Endothelial cell of umbilical vein (primary cell): Measurements from ENCODE around the gene GRAMD4. TPM values are rescaled to one million over a fixed set of nuclear protein-coding genes. Genes with fewer than 3 reads are reported as not detected.

Source experiments
- BruUV-seq: library from RNA; stranded (reverse); fragments of 400-500 nt; replicated peaks from 2 replicates; lab custom pipeline; 2021; lab: Mats Ljungman, UMichigan
- CTCF ChIA-PET: fragments of 300-600, 350-600 bp; sonication (Branson Sonifier 250); formaldehyde crosslinking; loops from one replicate; lab custom pipeline; 2021; ENCODE audit warnings: antibody characterized with exemption, inconsistent platforms; lab: Charles Lee
- POLR2A ChIA-PET: fragments of 300-600, 350-600 bp; sonication (Branson Sonifier 250); formaldehyde crosslinking; loops from one replicate; lab custom pipeline; 2021; ENCODE audit warnings: antibody characterized with exemption, inconsistent platforms; lab: Charles Lee
- DNase-seq: peaks from one replicate; pipeline ENCODE4 v3.0.0-alpha.2; 2011; ENCODE audit warnings: low read depth, low spot score
- FAIRE-seq: peaks from 2 replicates; lab custom pipeline; 2011; peaks lifted over from hg19 to GRCh38; lab: Jason Lieb, UNC
- H2AFZ ChIP-seq: 2 replicates; pipeline ENCODE4 v1.6.0; 2012; ENCODE audit warnings: low read depth, low read length, control low read depth, inconsistent platforms
- H3K27ac ChIP-seq: 2 replicates; pipeline ENCODE4 v1.5.1; 2011; ENCODE audit warnings: low read depth, mild to moderate bottlenecking, control low read depth, low read length, moderate library complexity; ENCODE audit not compliant: insufficient read depth
- H3K27me3 ChIP-seq, 2 experiments: 2 replicates each; pipeline versions ENCODE4 v1.6.0 to v1.6.1; 2011; ENCODE audit warnings: low read length in 2 of 2, mixed read lengths in 1 of 2; ENCODE audit not compliant: control insufficient read depth in 2 of 2, insufficient read depth in 2 of 2
- H3K36me3 ChIP-seq, 2 experiments: 2 replicates in 1 of 2; 3 replicates in 1 of 2; pipeline ENCODE4 v1.5.1; 2011; ENCODE audit warnings: low read length in 2 of 2, mild to moderate bottlenecking in 1 of 2, moderate library complexity in 1 of 2; ENCODE audit not compliant: control insufficient read depth in 2 of 2, insufficient read depth in 2 of 2; ENCODE audit errors: extremely low read depth in 1 of 2
- H3K4me1 ChIP-seq: 3 replicates; pipeline ENCODE4 v1.5.1; 2011; ENCODE audit warnings: mild to moderate bottlenecking, low read length; ENCODE audit not compliant: control insufficient read depth, insufficient read depth; ENCODE audit errors: extremely low read depth
- H3K4me2 ChIP-seq: 2 replicates; pipeline ENCODE4 v1.6.1; 2011; ENCODE audit warnings: low read length, control low read depth, mixed read lengths; ENCODE audit not compliant: insufficient read depth
- H3K4me3 ChIP-seq, 3 experiments: fragments of 200-600 bp in 1 of 3; sonication (generic), shearing (Covaris generic) in 1 of 3; replicated peaks in 1 of 3; 2 replicates each; pipeline ENCODE4 v1.5.1; 2011 to 2016; ENCODE audit warnings: control low read depth in 3 of 3, low read length in 3 of 3, mild to moderate bottlenecking in 2 of 3, inconsistent platforms in 1 of 3, low read depth in 1 of 3, moderate library complexity in 1 of 3; ENCODE audit not compliant: insufficient read depth in 1 of 3
- H3K79me2 ChIP-seq: 2 replicates; pipeline ENCODE4 v1.6.0; 2012; ENCODE audit warnings: low read length, inconsistent platforms; ENCODE audit not compliant: control insufficient read depth, insufficient read depth
- H3K9ac ChIP-seq: replicated peaks from 2 replicates; pipeline ENCODE3; 2011; ENCODE audit warnings: low read length, control low read depth; ENCODE audit not compliant: insufficient read depth; ENCODE audit errors: extremely low read depth
- H3K9me1 ChIP-seq: replicated peaks from 3 replicates; pipeline ENCODE4 v1.6.0; 2011; ENCODE audit warnings: mild to moderate bottlenecking, low read length; ENCODE audit not compliant: control insufficient read depth, insufficient read depth; ENCODE audit errors: extremely low read depth
- H3K9me3 ChIP-seq: replicated peaks from 2 replicates; pipeline ENCODE4 v1.5.1; 2012; ENCODE audit warnings: low read length, inconsistent platforms; ENCODE audit not compliant: control insufficient read depth, insufficient read depth
- H4K20me1 ChIP-seq: replicated peaks from 2 replicates; pipeline ENCODE3; 2011; ENCODE audit warnings: mild to moderate bottlenecking, low read length; ENCODE audit not compliant: control insufficient read depth, insufficient read depth; ENCODE audit errors: extremely low read depth
- EZH2 ChIP-seq: IDR thresholded peaks from 2 replicates; pipeline ENCODE4 v1.6.1; 2012; ENCODE audit warnings: borderline replicate concordance, low read depth, mild to moderate bottlenecking, moderate library complexity, low read length, inconsistent platforms; ENCODE audit not compliant: severe bottlenecking
- FOS ChIP-seq: IDR thresholded peaks from 2 replicates; pipeline ENCODE4 v1.6.1; 2011; ENCODE audit warnings: mild to moderate bottlenecking, low read length, moderate library complexity, borderline replicate concordance; ENCODE audit not compliant: insufficient read depth
- GATA2 ChIP-seq: IDR thresholded peaks from 2 replicates; pipeline ENCODE4 v1.7.0; 2011; ENCODE audit warnings: low read depth, mild to moderate bottlenecking, moderate library complexity, mixed read lengths, low read length; ENCODE audit not compliant: insufficient read length, insufficient read depth
- JUN ChIP-seq: IDR thresholded peaks from 2 replicates; pipeline ENCODE4 v1.6.1; 2011; ENCODE audit warnings: borderline replicate concordance, low read depth; ENCODE audit not compliant: insufficient read length, insufficient read depth
- MYC ChIP-seq: IDR thresholded peaks from one replicate; pipeline ENCODE4 v1.6.1; 2011; ENCODE audit warnings: mild to moderate bottlenecking, low read depth, low read length
- POLR2A ChIP-seq: IDR thresholded peaks from 2 replicates; pipeline ENCODE4 v1.6.1; 2012; ENCODE audit warnings: low read depth, mild to moderate bottlenecking, control low read depth, low read length
- POLR2AphosphoS5 ChIP-seq: IDR thresholded peaks from 2 replicates; pipeline ENCODE4 v1.6.1; 2012; ENCODE audit warnings: low read depth, mild to moderate bottlenecking, control low read depth, low read length, moderate library complexity; ENCODE audit not compliant: insufficient read depth
- dilution Hi-C: fragments of 300-500 bp; cut with MboI; formaldehyde crosslinking; loops from one replicate; pipeline ENCODE4 v1.15.0; 2019; ENCODE audit warnings: low sequenced_read_pairs; ENCODE audit not compliant: extremely low pct_ligation_motif_present
- intact Hi-C: fragments of 100-400 bp; cut with micrococcal nuclease; formaldehyde crosslinking; loops from one replicate; pipeline ENCODE4 v1.10.0; 2022
- polyA plus RNA-seq, 4 experiments: library from polyadenylated mRNA; depleted of rRNA in 3 of 4; stranded (reverse) in 3 of 4; unstranded in 1 of 4; fragments of >200 nt; gene quantifications; 2 replicates each; pipeline versions ENCODE4 v1.2.1 to v1.2.3, GENCODE V29; 2011 to 2012; ENCODE audit warnings: missing spikeins in 1 of 4
- total RNA-seq: library from RNA; stranded (reverse); gene quantifications from 2 replicates; pipeline ENCODE4 v1.2.3, GENCODE V29; 2021
- TF ChIP-seq, protein P1 (sequence below), 2 donors: IDR thresholded peaks; 1 replicate in 1 of 2; 2 replicates in 1 of 2; pipeline ENCODE4 v1.5.1; 2011; ENCODE audit warnings: low read length in 2 of 2, mild to moderate bottlenecking in 2 of 2, moderate library complexity in 2 of 2, control low read depth in 1 of 2, inconsistent platforms in 1 of 2, low read depth in 1 of 2; ENCODE audit not compliant: insufficient read depth in 1 of 2; ENCODE audit errors: extremely low read depth in 1 of 2
- TF ChIP-seq, protein P2 (sequence below): IDR thresholded peaks from 2 replicates; pipeline ENCODE4 v1.6.1; 2011; ENCODE audit not compliant: insufficient read depth, insufficient read length

Gene GRAMD4
- total and polyA plus RNA-seq, 2 donors (not counting 3 experiments of a cell fraction or from before 2014, with no cell fraction given): 5.9 to 14.8 TPM

DNA sequence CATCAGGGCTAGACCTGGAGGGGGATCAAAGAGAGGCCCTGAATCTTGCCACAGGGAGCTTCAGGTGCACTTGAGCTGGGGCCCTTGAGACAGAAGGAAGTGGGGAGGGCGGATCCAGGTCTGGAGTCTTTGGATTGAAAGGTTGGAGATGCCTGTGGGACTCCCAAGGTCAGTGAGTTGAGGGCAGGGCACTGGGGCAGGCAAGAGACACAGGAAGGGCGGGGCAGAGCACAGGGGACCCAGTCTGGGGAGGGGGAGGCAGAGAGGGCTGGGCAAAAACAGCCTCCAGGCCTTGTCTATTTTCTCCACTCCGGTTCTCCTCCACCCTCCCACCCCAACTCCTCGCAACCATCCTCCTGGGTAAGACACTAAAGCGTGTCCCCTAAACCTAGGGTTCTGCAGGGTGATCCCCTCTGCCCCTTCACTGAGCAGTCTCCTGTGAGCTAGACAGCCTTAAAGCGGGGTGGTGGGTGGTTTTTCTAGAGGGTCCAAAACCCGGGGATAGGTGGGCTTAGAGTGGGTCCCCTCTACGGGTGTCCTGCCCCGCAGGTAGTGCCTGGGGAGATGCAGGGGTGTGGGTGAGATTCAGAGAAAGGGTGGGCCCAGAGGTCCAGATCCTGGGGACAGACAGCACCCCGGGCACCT, 44.2 kb upstream of the GRAMD4 start:
- H4K20me1 ChIP-seq: no peaks in the 10 kb centered on the region
- FAIRE-seq: peak; percentile 31
- dilution Hi-C loops: no loop called here
- intact Hi-C loops: no loop called here
- H3K9ac ChIP-seq: no peak overlapping the region
- peak overlapping the region in 2 of 3 experiments; percentile 23 to 56 for H3K4me3 ChIP-seq
- peak overlapping the region; percentile 87 for H2AFZ ChIP-seq
- ChIA-PET POLR2A (interaction anchor here (0.6 kb wide), 1 partner anchor 20 kb away, joined by 3 read pairs; no protein-coding TSS in a partner anchor), CTCF (interaction anchor here (2.1 kb wide), 1 partner anchor 12 kb away, joined by 11 read pairs; no protein-coding TSS in a partner anchor)
- no peak for TF ChIP-seq FOS
- no peak for TF ChIP-seq MYC
- no peak for TF ChIP-seq POLR2AphosphoS5
- TF ChIP-seq, protein P1, sequence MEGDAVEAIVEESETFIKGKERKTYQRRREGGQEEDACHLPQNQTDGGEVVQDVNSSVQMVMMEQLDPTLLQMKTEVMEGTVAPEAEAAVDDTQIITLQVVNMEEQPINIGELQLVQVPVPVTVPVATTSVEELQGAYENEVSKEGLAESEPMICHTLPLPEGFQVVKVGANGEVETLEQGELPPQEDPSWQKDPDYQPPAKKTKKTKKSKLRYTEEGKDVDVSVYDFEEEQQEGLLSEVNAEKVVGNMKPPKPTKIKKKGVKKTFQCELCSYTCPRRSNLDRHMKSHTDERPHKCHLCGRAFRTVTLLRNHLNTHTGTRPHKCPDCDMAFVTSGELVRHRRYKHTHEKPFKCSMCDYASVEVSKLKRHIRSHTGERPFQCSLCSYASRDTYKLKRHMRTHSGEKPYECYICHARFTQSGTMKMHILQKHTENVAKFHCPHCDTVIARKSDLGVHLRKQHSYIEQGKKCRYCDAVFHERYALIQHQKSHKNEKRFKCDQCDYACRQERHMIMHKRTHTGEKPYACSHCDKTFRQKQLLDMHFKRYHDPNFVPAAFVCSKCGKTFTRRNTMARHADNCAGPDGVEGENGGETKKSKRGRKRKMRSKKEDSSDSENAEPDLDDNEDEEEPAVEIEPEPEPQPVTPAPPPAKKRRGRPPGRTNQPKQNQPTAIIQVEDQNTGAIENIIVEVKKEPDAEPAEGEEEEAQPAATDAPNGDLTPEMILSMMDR (IDR thresholded peaks at IDR 0.05; ENCODE audit: extremely low read depth in 1 of 2, insufficient read depth in 1 of 2, low read depth in 1 of 2, low read length in 2 of 2): no peak
- no peak for TF ChIP-seq POLR2A
- no peak for TF ChIP-seq GATA2
- TF ChIP-seq, protein P2, sequence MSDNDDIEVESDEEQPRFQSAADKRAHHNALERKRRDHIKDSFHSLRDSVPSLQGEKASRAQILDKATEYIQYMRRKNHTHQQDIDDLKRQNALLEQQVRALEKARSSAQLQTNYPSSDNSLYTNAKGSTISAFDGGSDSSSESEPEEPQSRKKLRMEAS: no peak
- TF ChIP-seq JUN: no peak
- TF ChIP-seq EZH2: no peak
- no peak overlapping the region for H3K27ac ChIP-seq
- BruUV-seq: no TSS peak
- no peak for DNase-seq
- peaks cover 19% of the 10 kb centered on the region for H3K4me1 ChIP-seq
- no peaks in the 10 kb centered on the region for H3K9me3 ChIP-seq
- H3K79me2 ChIP-seq: no peaks in the 10 kb centered on the region
- no peaks in the 10 kb centered on the region for H3K27me3 ChIP-seq
- H3K36me3 ChIP-seq: no peaks in the 10 kb centered on the region
- no peaks in the 10 kb centered on the region for H3K9me1 ChIP-seq
- H3K4me2 ChIP-seq: peak overlapping the region; percentile 30
